Superior temporal gyrus (tissue), 1 donor: ENCODE results near the gene GALNT7.
"Not testable (repeated sequence)": the region's sequence is repeated elsewhere in the genome, so short reads cannot be mapped to it uniquely, and the experiment has no call there.

Source experiments
- DNase-seq: peaks from one replicate; pipeline ENCODE4 v3.0.0-alpha.2; 2016; ENCODE audit errors: extremely low spot score

GALNT7 gene

GRCh38 chr4:173192375-173193162, 24.0 kb downstream of the GALNT7 start:
- DNase-seq: no peak

DNA sequence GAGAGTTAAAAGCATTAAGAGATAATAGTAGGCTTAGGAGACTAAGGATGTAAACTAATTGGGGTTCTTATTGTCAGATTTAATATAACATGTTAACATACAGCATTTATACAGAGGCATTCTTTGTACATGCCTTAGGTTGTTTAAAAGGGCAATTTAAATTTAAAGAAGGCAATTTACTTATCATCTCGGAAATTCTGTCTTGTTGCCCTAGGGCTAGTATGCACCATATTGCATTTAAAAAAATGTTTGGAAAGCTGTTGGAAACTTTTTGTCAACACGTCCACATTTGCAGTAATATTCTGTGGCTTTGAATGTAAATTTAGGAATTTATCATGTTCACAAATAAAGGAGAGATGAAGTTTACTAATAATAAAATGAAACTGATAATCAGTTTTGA, 25.5 kb downstream of the GALNT7 start:
- DNase-seq: no peak

- no peak for DNase-seq
Observed at GRCh38 chr4:173195109-173195508, 26.5 kb downstream of the GALNT7 start.

- no peak for DNase-seq
Observed at GRCh38 chr4:173199553-173199952, 30.9 kb downstream of the GALNT7 start.

DNA sequence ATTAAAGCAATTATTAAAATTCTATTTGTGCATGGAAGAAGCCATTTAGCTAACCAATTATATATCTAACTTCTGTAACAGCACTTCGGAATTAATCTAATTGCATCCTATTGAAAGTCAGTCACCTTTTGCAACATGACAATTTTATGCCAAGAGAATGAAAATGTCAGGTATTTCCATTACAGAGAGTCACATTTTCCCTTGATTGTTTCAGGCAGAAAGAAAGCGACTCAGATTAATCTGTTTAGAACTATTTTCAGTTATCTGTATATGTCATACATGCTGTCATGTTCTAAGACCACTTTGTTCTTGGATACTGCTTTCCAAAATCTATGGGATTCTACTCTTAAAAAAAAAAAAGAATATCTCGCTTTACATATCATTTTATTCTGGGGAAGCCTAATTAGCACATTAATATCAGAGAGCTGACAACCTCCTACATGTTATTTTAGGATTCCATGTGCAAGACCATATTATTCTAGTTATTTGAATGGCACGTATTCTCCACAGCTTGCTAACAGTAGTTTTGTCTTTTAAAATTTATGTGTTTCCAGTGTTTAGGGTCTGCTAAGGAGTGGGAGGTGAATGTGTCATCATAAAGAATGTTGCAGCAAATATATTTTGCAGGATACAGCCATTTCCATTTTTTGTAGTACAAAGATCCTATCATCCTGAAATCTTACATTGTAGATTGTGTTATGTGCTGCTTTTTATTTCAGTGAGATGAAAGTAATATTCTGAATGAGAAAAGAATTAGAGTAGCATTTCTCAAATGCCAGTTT, 31.7 kb downstream of the GALNT7 start:
- DNase-seq: no peak

GRCh38 chr4:173202395-173202794, 33.8 kb downstream of the GALNT7 start:
- DNase-seq: no peak

DNA sequence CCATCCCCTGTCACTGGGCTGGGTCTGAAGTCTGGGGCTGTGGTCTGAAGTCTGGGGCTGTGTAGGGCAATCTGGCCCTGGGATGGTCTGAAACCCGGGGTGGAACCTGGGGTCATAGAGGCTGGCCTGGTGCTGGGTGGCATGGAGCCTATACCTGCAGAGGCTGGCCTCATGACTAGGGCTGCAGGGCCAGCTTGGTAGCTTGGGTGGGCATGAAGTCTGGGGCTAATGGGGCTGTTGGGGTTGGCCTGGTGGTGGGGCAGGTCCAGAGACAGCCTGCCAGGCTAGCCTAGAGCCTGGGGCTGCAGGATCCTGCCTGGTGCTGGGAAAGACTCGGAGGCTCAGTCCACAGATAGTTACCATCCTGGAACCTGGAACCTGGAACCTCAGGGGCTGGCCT, 37.0 kb downstream of the GALNT7 start:
- DNase-seq: no peak

DNA sequence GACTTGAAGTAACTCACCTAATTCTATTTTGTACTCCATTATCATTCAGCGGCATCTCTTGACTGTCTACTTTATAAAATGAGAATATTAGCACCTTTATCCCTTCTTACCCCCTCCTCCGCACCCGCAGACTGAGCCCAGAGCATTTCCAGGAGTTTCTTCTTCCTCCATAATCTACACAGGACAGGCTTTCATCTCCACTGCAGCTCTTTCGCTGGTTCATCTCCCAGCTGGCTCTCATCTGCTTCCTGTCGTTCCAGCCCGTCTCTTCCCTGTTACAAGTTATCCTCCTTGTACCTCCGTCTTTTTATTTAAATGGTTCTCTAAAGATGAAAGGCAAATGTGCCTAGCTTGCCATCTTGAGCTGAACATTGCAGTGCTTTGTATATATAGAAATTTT, 39.8 kb downstream of the GALNT7 start:
- DNase-seq: no peak

- no peak for DNase-seq
Observed at GRCh38 chr4:173211222-173211621, 42.6 kb downstream of the GALNT7 start.

GRCh38 chr4:173211838-173212237, 43.2 kb downstream of the GALNT7 start:
- DNase-seq: no peak

DNA sequence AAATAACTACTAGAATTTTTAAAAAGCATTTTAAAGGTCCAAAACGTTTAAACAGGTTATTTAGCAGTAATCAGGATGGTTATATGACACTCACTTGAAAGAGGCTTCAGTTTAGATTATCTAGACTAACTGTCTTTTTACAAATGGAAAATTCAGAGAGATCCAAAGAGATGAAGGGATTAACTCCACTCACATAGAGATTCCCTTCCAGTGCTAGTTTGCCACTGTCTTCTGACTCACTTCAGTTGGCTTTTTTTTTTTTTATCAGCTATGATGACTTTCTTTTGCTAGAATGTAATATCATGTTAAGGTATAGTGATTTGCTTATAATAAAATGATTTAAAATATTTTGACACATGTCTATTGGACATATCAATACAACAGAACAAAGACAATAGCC, 43.8 kb downstream of the GALNT7 start:
- no peak for DNase-seq

DNA sequence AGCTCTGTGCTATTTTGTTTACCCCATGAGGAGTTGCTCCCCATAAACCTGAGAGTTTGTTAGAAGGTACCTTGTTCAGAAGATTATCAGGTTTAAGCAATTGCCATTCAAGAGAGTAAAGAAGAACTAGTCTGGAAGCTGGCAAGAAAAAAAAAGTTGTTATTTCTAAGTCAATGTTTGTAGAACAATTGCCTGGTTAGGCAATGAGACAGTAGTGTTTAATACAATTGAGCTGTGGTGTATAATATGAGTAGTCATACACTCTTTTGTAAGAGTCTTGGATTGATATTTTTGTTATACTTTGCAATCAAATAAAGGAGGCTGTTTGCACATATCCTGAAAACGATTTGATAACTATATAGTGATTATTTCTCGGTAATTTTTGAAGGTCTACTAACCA, 44.7 kb downstream of the GALNT7 start:
- no peak for DNase-seq

DNA sequence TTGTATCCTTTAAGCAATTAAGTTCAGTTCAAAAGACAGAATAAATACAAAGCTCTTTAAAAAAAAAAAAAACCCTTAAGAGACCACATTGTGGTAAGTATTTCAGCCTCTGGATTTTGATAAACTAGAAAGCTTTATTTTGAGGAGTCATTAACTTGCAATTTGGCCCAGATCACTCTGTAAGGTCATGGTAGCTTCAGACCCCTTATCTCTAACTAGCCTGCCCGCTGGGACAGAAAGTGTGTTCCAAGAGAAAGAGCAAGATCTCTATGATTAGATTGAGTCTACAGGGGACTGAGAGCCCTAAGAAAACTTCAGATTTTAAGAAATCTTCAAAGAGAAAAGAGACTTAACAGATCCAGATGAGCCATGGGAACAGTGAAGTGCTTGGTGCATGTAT, 45.6 kb downstream of the GALNT7 start:
- no peak for DNase-seq

DNA sequence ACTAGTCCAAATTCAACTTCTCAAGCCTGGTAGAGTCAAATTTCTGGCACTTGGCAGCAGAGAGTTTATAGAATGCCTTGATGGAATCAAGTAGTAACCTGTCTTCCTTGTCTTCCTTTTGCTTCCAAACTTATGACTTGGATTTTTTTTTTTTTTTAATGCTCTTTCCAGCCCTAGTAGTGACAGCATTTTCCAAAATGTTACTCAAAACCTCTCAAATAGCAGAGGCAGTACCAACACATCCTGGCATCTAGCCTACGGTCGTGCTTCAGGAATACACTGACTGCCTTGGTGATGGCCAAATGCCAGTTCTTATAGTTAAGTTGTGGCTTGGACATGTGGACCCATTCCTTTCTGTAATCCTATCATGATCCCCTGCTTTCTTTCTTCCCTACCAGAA, 46.0 kb downstream of the GALNT7 start:
- DNase-seq: no peak

DNA sequence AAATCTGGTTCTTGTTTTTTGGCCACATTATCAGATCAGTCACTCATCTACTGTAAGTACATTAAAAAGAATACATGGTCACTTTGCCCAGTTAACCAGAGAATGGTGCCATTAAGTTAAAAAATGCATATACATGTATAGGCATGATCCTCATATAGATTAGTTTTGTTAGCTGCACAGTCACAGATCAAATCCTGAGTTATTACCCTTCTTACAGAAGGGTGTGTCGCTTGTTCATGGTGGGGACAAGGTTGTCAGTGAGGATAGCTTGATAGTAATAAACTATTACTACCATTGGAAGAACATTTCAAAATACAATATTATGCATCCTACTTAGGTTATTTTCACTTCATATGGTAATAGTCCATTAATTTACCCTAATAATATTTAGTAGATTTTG, 48.5 kb downstream of the GALNT7 start:
- no peak for DNase-seq

DNA sequence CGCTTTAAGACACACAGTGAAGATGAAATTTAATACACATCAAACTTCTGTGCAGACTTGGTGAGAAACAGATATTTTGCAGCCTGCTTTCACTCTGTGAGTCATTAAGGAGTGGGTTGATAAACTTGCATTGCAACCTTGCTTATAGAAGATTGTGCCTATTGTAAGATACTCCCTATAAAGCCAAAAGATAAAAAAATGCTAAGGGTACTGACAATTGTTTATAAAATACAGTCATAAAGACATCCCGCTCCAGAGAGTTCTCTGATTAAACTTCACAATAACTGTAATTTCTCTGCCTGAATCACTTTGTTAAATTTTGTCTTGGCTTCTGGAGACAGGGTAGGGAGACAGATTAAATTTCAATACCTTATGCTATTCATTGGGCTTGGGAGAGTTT, 49.1 kb downstream of the GALNT7 start:
- DNase-seq: no peak

GRCh38 chr4:173218411-173219125, 50.0 kb downstream of the GALNT7 start:
- DNase-seq: no peak

- DNase-seq: not testable (repeated sequence)
Observed at GRCh38 chr4:173219126-173219437, 50.5 kb downstream of the GALNT7 start.

- no peak for DNase-seq
Observed at GRCh38 chr4:173223743-173224142, 55.1 kb downstream of the GALNT7 start.

DNA sequence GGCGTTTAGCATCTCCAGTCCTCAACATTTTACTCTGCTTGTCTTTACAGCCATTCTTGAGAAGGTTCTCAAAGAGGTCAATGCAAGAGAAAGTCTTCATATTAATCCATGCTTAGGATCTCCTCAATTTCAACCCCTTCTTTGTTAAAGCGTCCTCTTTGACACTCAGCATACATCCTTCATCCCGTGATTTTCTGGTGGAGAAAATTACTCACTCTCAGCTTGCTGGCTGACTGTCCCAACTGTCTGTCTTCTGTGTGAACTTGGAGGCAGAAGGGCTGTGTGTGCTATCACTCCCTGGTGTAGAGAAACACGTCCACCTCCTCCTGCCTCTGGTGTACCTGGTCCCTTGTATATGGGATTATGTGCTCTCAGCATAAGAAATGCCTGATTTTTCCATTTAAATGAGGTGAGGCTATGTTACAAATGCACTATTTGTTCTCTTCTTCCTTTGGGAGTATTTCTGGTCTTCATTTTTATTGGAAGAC, 57.8 kb downstream of the GALNT7 start:
- no peak for DNase-seq

DNA sequence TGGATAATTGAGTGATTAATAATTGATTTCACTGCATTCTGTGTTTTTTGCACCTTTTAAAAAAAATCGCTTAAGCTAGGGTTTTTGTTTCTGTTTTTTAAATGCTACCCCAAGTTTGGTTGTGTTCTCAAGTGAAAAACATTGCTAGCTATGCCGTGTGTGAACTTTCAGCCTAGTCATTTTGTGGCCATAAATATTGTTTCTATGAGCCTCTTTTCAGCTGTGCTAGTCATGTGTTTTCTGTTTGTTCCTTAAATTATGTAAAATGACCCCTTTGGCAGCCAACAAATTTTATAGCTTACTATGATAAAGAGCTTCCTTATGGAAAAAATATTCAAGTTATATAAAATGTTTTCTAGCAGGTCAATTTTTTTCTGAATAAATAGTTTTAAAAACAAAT, 59.1 kb downstream of the GALNT7 start:
- DNase-seq: no peak

DNA sequence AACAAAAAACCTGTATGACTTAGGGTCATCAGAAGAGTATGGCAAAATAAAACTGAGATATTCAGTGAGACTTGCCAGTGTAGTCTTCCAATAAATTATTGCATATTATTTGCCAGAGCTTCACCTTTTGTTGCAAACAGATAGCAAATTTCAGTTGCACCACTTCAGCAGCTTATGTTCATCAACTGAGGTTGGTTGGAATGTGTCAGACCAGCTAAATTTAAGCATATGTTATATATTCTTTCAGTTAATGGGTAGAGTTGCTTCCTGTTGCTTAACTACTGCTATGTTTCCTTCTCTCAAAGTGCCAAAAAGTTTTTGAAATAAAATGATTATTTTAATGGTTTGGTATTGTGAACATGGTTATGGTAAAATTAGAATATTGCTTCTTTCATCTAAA, 61.5 kb downstream of the GALNT7 start:
- no peak for DNase-seq

- DNase-seq: no peak
Observed at GRCh38 chr4:173231916-173232315, 63.3 kb downstream of the GALNT7 start.
